K562 (cell line): ENCODE measurements around the gene SUPT20H. TPM values are rescaled to one million over a fixed set of nuclear protein-coding genes. Genes with fewer than 3 reads are reported as not detected.

Source experiments
- ETS2 ChIP-seq: IDR thresholded peaks from 2 replicates; pipeline ENCODE4 v1.6.1; 2016; ENCODE audit warnings: borderline replicate concordance, missing genetic modification characterization, mild to moderate bottlenecking, moderate library complexity, missing compliant biosample characterization; ENCODE audit not compliant: poor library complexity, severe bottlenecking
- SRSF1 ChIP-seq: fragments of 200-400 bp; formaldehyde crosslinking; IDR thresholded peaks from 2 replicates; pipeline ENCODE4 v1.6.1; 2017; ENCODE audit warnings: mild to moderate bottlenecking, low read depth, low read length, moderate library complexity
- TFE3 ChIP-seq: fragments of 450-650 bp; formaldehyde crosslinking; IDR thresholded peaks from 2 replicates; pipeline ENCODE4 v1.4.0; 2020; ENCODE audit warnings: mild to moderate bottlenecking, mixed read lengths
- TSHZ1 ChIP-seq: fragments of 250-450 bp; sonication (Bioruptor Pico); IDR thresholded peaks from 2 replicates; pipeline ENCODE4 v1.4.0; 2020; ENCODE audit warnings: mild to moderate bottlenecking, moderate library complexity
- YY1 ChIP-seq, 3 experiments: IDR thresholded peaks; 2 replicates each; pipeline ENCODE4 v1.6.1; 2011; ENCODE audit warnings: low read length in 2 of 3, mild to moderate bottlenecking in 2 of 3, moderate library complexity in 2 of 3, borderline replicate concordance in 1 of 3, control low read depth in 1 of 3, low read depth in 1 of 3; ENCODE audit not compliant: insufficient read depth in 3 of 3, insufficient replicate concordance in 2 of 3, control insufficient read depth in 1 of 3, insufficient read length in 1 of 3; ENCODE audit errors: extremely low read depth in 1 of 3
- polyA plus RNA-seq, 8 experiments: library from polyadenylated mRNA; depleted of rRNA in 4 of 8; stranded (reverse) in 5 of 8; unstranded in 3 of 8; fragments of >200 nt; fragmentation: Nextera tagmentation in 2 of 8; fragmentation: Illumina TruSeq in 1 of 8; extraction: Ambion mirVana in 2 of 8; extraction: Trizol in 1 of 8; gene quantifications; 2 replicates each; pipeline versions ENCODE4 v1.2.1 to v1.2.3, GENCODE V29; 2011 to 2014; ENCODE audit warnings: inconsistent platforms in 1 of 8, missing spikeins in 1 of 8
- total RNA-seq, 7 experiments: library from RNA; depleted of rRNA in 6 of 7; stranded (reverse); fragments of >200 nt in 6 of 7; fragmentation: Illumina TruSeq in 2 of 7; extraction: Trizol in 2 of 7; gene quantifications; 2 replicates each; pipeline versions ENCODE4 v1.2.1 to v1.2.3, GENCODE V29; 2011 to 2021; ENCODE audit warnings: low replicate concordance in 1 of 7
- TF ChIP-seq, protein P1 (sequence below): fragments of 250-450 bp; sonication (Bioruptor Pico); IDR thresholded peaks from 2 replicates; pipeline ENCODE4 v1.4.0; 2020; ENCODE audit warnings: mild to moderate bottlenecking, moderate library complexity, borderline replicate concordance
- TF ChIP-seq, protein P2 (sequence below): fragments of 450-650 bp; IDR thresholded peaks from 2 replicates; pipeline ENCODE4 v1.6.1; 2016

Gene SUPT20H
- total and polyA plus RNA-seq, 9 of the 15 experiments (the other 6 are each of a cell fraction or from before 2014, with no cell fraction given) = 11.4 to 71.8 (median 31.7) TPM

GRCh38 chr13:37014609-37015008 is 44.9 kb downstream of the SUPT20H start (continued):
- TF ChIP-seq, protein P1, sequence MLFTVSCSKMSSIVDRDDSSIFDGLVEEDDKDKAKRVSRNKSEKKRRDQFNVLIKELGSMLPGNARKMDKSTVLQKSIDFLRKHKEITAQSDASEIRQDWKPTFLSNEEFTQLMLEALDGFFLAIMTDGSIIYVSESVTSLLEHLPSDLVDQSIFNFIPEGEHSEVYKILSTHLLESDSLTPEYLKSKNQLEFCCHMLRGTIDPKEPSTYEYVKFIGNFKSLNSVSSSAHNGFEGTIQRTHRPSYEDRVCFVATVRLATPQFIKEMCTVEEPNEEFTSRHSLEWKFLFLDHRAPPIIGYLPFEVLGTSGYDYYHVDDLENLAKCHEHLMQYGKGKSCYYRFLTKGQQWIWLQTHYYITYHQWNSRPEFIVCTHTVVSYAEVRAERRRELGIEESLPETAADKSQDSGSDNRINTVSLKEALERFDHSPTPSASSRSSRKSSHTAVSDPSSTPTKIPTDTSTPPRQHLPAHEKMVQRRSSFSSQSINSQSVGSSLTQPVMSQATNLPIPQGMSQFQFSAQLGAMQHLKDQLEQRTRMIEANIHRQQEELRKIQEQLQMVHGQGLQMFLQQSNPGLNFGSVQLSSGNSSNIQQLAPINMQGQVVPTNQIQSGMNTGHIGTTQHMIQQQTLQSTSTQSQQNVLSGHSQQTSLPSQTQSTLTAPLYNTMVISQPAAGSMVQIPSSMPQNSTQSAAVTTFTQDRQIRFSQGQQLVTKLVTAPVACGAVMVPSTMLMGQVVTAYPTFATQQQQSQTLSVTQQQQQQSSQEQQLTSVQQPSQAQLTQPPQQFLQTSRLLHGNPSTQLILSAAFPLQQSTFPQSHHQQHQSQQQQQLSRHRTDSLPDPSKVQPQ (CRISPR knock-in tag) = no peak
- TF ChIP-seq ETS2 (tag) (no peak), SRSF1 (no peak), TFE3 (no peak), YY1 (IDR thresholded peaks at IDR 0.05; ENCODE audit: borderline replicate concordance in 1 of 3, control insufficient read depth in 1 of 3, extremely low read depth in 1 of 3, insufficient read depth in 3 of 3, insufficient read length in 1 of 3, insufficient replicate concordance in 2 of 3, low read depth in 1 of 3, low read length in 2 of 3) (no peak), TSHZ1 (CRISPR knock-in tag) (no peak)
- TF ChIP-seq, protein P2, sequence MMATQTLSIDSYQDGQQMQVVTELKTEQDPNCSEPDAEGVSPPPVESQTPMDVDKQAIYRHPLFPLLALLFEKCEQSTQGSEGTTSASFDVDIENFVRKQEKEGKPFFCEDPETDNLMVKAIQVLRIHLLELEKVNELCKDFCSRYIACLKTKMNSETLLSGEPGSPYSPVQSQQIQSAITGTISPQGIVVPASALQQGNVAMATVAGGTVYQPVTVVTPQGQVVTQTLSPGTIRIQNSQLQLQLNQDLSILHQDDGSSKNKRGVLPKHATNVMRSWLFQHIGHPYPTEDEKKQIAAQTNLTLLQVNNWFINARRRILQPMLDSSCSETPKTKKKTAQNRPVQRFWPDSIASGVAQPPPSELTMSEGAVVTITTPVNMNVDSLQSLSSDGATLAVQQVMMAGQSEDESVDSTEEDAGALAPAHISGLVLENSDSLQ = no peak
